Measurements from ENCODE around the gene PMVK. TPM values are rescaled to one million over a fixed set of nuclear protein-coding genes. Genes with fewer than 3 reads are reported as not detected.
A peak's percentile ranks its signal among the peaks of the same experiment; 100 is the strongest.

Gene PMVK
- total and polyA plus RNA-seq, 2 donors from 2014 or later, result 42.0 to 132 TPM

DNA sequence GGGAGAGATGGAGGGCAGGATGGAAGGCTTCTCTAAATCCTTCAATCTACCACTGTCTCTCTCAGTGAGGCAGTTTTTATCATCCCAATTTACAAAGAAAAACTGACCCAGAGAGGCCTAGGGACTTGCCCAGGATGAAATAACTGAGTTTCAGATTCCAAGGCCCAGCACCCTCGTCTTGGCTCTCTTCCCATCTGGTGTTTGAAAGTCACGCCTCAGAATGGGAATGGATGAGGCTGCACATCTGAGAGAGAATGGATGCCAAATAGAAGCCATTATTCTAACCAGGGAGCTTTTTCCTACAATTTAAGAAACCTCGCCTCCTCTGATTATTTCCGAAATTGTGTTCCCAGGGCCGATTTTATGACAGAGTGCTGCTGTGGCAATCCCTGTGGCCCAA lies 55.8 kb downstream of the PMVK start:
- Histone ChIP-seq H3K27ac (ENCODE audit: low read depth in 2 of 2, low read length in 2 of 2) (no peak overlapping the region), H3K9me3 (ENCODE audit: control insufficient read depth in 2 of 3, insufficient read depth in 1 of 3, low read length in 3 of 3) (no peaks in the 10 kb centered on the region), H3K36me3 (ENCODE audit: control insufficient read depth in 2 of 3, insufficient read depth in 3 of 3, low read length in 3 of 3) (no peaks in the 10 kb centered on the region), H3K4me3 (ENCODE audit: low read length in 3 of 3) (no peak overlapping the region), H3K9ac (ENCODE audit: low read length in 3 of 3) (no peak overlapping the region), H3K27me3 (ENCODE audit: control insufficient read depth, insufficient read depth, low read length) (no peaks in the 10 kb centered on the region), H3K4me1 (ENCODE audit: control insufficient read depth in 2 of 3, insufficient read depth in 2 of 3, low read depth in 1 of 3, low read length in 3 of 3) (peaks cover 0 to 6% (median 0%) of the 10 kb centered on the region in 3 donors)
- TF ChIP-seq, protein P1, sequence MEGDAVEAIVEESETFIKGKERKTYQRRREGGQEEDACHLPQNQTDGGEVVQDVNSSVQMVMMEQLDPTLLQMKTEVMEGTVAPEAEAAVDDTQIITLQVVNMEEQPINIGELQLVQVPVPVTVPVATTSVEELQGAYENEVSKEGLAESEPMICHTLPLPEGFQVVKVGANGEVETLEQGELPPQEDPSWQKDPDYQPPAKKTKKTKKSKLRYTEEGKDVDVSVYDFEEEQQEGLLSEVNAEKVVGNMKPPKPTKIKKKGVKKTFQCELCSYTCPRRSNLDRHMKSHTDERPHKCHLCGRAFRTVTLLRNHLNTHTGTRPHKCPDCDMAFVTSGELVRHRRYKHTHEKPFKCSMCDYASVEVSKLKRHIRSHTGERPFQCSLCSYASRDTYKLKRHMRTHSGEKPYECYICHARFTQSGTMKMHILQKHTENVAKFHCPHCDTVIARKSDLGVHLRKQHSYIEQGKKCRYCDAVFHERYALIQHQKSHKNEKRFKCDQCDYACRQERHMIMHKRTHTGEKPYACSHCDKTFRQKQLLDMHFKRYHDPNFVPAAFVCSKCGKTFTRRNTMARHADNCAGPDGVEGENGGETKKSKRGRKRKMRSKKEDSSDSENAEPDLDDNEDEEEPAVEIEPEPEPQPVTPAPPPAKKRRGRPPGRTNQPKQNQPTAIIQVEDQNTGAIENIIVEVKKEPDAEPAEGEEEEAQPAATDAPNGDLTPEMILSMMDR (IDR thresholded peaks at IDR 0.05; ENCODE audit: borderline replicate concordance, extremely low read depth, insufficient read depth), result no peak
- intact Hi-C loops (cut with DNase I), result no loop called here
- FAIRE-seq (no peak), DNase-seq (peak in 1 of 5 donors; percentile 2)

DNA sequence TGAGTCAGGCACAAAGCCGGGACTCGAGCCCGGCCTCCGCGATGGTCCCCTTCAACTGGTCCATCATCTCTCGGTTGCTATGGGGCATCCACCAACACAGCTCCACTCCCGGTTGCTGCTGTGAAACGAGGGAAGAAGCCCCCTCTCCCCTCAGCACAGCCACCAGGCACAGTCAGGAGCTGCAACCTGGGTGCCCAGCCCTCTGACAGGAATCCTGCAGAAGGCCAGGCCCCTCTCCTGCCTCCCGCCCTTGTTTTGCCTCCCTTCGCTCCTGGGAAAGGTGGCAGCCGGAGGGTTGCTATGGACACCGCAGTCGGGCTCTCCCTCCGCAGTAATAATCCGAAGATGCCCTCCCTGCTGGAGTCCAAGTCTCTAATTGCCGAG lies 57.5 kb downstream of the PMVK start:
- no peak overlapping the region for H3K27ac ChIP-seq (ENCODE audit: low read depth in 2 of 2, low read length in 2 of 2)
- peak in 1 of 5 donors; percentile 56 for DNase-seq
- no peaks in the 10 kb centered on the region for H3K36me3 ChIP-seq (ENCODE audit: control insufficient read depth in 2 of 3, insufficient read depth in 3 of 3, low read length in 3 of 3)
- H3K9me3 ChIP-seq (ENCODE audit: control insufficient read depth in 2 of 3, insufficient read depth in 1 of 3, low read length in 3 of 3), result no peaks in the 10 kb centered on the region
- intact Hi-C loops (cut with DNase I), result loop anchor here (5.0 kb wide), 1 partner anchor 212 kb away; no protein-coding TSS in a partner anchor
- no peak overlapping the region for H3K4me3 ChIP-seq (ENCODE audit: low read length in 3 of 3)
- no peak overlapping the region for H3K9ac ChIP-seq (ENCODE audit: low read length in 3 of 3)
- TF ChIP-seq, protein P1 (IDR thresholded peaks at IDR 0.05; ENCODE audit: borderline replicate concordance, extremely low read depth, insufficient read depth), result no peak
- no peak for FAIRE-seq
- H3K27me3 ChIP-seq (ENCODE audit: control insufficient read depth, insufficient read depth, low read length), result no peaks in the 10 kb centered on the region
- peaks cover 0 to 2% (median 0%) of the 10 kb centered on the region in 3 donors for H3K4me1 ChIP-seq (ENCODE audit: control insufficient read depth in 2 of 3, insufficient read depth in 2 of 3, low read depth in 1 of 3, low read length in 3 of 3)

DNA sequence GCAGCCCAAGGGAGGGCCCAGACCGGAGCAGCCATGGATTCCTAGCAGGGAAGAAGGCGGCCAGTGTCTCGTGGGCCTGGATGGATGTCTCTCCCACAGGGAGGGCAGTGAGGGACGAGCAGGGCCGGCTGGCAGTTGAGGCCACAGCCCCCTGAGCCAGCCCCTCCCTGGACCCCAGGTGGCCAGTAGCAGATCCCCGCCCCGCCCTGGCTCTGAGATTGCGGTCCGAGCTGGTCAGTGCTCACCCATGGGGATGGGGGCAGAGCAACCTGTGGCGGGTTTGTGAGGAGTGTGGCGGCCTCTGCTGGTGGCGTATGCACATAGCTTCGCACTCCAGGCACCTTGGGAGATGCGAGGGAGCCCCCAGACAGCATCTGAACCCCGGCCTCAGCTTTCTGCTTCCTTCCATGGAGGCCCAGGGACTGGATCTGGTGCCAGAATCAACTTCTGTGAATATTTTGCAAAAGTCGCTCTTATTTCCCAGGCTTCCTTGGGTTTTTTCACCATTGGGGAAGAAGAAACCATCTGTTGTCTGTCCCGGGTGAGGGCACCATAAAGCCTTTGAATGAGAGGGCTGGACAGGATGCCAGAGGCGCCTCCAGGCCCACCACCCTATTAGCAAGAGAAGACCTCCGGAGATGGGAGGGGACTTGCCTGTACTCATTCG lies 58.0 kb downstream of the PMVK start:
- H3K27me3 ChIP-seq (ENCODE audit: control insufficient read depth, insufficient read depth, low read length), result no peaks in the 10 kb centered on the region
- H3K4me3 ChIP-seq (ENCODE audit: low read length in 3 of 3), result no peak overlapping the region
- H3K9ac ChIP-seq (ENCODE audit: low read length in 3 of 3), result no peak overlapping the region
- no peak overlapping the region for H3K27ac ChIP-seq (ENCODE audit: low read depth in 2 of 2, low read length in 2 of 2)
- DNase-seq (peak; percentile 84 to 91 (median 88)), FAIRE-seq (no peak)
- H3K4me1 ChIP-seq (ENCODE audit: control insufficient read depth in 2 of 3, insufficient read depth in 2 of 3, low read depth in 1 of 3, low read length in 3 of 3), result peaks cover 0 to 2% (median 0%) of the 10 kb centered on the region in 3 donors
- H3K36me3 ChIP-seq (ENCODE audit: control insufficient read depth in 2 of 3, insufficient read depth in 3 of 3, low read length in 3 of 3), result no peaks in the 10 kb centered on the region
- TF ChIP-seq, protein P1 (IDR thresholded peaks at IDR 0.05; ENCODE audit: borderline replicate concordance, extremely low read depth, insufficient read depth), result peak; percentile 89
- intact Hi-C loops (cut with DNase I), result loop anchor here (5.0 kb wide), 1 partner anchor 211 kb away; no protein-coding TSS in a partner anchor
- no peaks in the 10 kb centered on the region for H3K9me3 ChIP-seq (ENCODE audit: control insufficient read depth in 2 of 3, insufficient read depth in 1 of 3, low read length in 3 of 3)
